Neutrophil (primary cell): Measurements from ENCODE around the gene ARAP1.
A peak's percentile ranks its signal among the peaks of the same experiment; 100 is the strongest.

Experiments
- H3K27ac ChIP-seq: fragments of 200-600 bp; sonication (generic); 2 replicates; pipeline ENCODE4 v1.5.1; 2016; ENCODE audit warnings: mild to moderate bottlenecking, moderate library complexity
- H3K27me3 ChIP-seq: fragments of 200-600 bp; sonication (generic); 2 replicates; pipeline ENCODE4 v1.6.0; 2016; ENCODE audit warnings: mild to moderate bottlenecking
- H3K36me3 ChIP-seq: fragments of 200-600 bp; sonication (generic); 2 replicates; pipeline ENCODE4 v1.5.1; 2017
- H3K4me1 ChIP-seq, 2 experiments: fragments of 200-600 bp in 1 of 2; sonication (generic) in 1 of 2; 1 replicate in 1 of 2; 2 replicates in 1 of 2; pipeline versions ENCODE4 v1.5.1 to v1.6.1; 2013 to 2016; ENCODE audit warnings: low read depth in 1 of 2, low read length in 1 of 2, mild to moderate bottlenecking in 1 of 2, moderate library complexity in 1 of 2; ENCODE audit not compliant: control insufficient read depth in 1 of 2, insufficient read depth in 1 of 2
- H3K4me3 ChIP-seq, 2 experiments: fragments of 200-600 bp in 1 of 2; sonication (generic) in 1 of 2; 1 replicate in 1 of 2; 2 replicates in 1 of 2; pipeline ENCODE4 v1.5.1; 2013 to 2016; ENCODE audit warnings: low read depth in 1 of 2, low read length in 1 of 2, mild to moderate bottlenecking in 1 of 2, moderate library complexity in 1 of 2
- H3K9me3 ChIP-seq: fragments of 200-600 bp; sonication (generic); 2 replicates; pipeline ENCODE4 v1.5.1; 2016
- TF ChIP-seq, protein P1 (sequence below): fragments of 200-600 bp; sonication (generic); IDR thresholded peaks from 2 replicates; pipeline ENCODE4 v1.5.1; 2016; ENCODE audit warnings: antibody characterized with exemption

ARAP1 gene

DNA sequence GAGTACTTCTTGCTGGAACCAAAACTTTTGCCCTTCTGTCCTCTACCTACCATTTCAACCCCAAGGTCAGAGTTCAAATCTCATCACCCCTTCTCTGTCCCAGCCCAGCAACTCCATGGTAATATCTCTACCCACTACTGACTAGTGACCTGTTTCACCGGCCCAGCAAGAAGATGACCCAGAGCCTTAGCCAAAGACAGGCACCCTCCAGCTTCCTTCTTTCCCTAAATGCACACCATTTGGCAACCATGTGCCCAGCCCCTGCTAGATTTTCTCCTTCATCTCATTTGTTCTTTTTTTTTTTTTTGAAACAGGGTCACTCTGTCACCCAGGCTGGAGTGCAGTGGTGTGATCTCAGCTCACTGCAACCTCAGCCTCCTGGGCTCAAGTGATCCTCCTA lies 14.9 kb downstream of the ARAP1 start:
- H3K36me3 ChIP-seq = peaks cover 29% of the 10 kb centered on the region
- peak overlapping the region; percentile 77 to 87 for H3K4me3 ChIP-seq
- no peaks in the 10 kb centered on the region for H3K27me3 ChIP-seq
- H3K4me1 ChIP-seq = peaks cover 84 to 96% of the 10 kb centered on the region in 2 experiments
- TF ChIP-seq, protein P1, sequence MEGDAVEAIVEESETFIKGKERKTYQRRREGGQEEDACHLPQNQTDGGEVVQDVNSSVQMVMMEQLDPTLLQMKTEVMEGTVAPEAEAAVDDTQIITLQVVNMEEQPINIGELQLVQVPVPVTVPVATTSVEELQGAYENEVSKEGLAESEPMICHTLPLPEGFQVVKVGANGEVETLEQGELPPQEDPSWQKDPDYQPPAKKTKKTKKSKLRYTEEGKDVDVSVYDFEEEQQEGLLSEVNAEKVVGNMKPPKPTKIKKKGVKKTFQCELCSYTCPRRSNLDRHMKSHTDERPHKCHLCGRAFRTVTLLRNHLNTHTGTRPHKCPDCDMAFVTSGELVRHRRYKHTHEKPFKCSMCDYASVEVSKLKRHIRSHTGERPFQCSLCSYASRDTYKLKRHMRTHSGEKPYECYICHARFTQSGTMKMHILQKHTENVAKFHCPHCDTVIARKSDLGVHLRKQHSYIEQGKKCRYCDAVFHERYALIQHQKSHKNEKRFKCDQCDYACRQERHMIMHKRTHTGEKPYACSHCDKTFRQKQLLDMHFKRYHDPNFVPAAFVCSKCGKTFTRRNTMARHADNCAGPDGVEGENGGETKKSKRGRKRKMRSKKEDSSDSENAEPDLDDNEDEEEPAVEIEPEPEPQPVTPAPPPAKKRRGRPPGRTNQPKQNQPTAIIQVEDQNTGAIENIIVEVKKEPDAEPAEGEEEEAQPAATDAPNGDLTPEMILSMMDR = no peak
- H3K9me3 ChIP-seq = no peaks in the 10 kb centered on the region
- H3K27ac ChIP-seq = peak overlapping the region; percentile 99

DNA sequence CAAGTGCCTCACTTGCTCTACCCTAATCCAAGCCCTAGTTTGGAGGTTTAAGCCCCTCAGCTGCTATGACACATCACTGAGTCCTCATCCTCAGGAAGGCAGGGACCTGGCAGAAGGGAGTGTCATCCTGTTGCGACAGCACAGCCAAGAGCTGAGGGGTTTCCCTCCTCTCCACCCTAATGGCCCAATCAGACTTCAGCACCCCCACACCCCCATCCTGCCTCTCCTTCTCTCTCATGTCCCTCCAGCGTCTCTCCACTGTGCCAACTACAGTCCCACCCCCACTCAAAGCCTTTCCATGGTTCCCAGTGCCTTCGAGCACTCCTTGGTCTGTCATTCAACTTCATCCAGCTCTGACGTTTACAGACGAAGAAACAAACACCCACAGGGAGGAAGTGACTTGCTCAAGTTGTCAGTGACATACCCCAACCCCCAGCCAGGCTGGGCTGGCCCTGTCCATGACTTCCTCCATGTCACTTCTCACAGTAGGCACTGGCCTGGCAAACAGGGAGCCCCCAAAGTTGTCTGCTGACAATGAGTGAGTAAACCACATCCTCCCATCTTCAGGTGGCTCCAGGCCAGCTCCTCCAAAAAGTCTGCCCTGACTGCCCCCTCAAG lies 15.6 kb downstream of the ARAP1 start:
- TF ChIP-seq, protein P1 = peak; percentile 22
- Histone ChIP-seq H3K27me3 (no peaks in the 10 kb centered on the region), H3K27ac (peak overlapping the region; percentile 99), H3K4me3 (peak overlapping the region; percentile 77 to 87), H3K9me3 (no peaks in the 10 kb centered on the region), H3K4me1 (peaks cover 82 to 91% of the 10 kb centered on the region in 2 experiments), H3K36me3 (peaks cover 37% of the 10 kb centered on the region)

DNA sequence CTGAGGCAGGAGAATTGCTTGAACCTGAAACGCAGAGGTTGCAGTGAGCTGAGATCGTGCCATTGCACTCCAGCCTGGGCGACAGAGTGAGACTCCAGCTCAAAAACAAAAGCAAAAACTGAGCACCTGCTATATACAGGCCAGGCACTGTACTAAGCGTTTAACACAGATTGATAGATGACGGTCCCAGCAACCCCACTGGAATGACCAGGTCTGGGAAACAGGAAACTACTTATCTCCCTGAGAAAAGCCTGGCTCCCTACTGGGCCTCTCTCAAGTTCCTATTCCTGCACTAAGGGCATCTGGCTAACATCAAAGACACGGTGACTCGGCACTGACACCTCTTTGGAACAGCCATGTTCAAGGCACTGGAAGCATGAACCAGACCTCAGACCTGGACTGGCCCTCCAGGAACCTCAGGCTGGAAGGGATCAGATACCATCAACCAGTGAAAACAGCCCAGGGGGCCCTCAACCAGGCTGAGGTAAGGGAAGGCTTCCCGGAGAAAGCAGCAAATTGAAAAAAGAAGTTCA lies 16.6 kb downstream of the ARAP1 start:
- H3K4me3 ChIP-seq = peak overlapping the region; percentile 77 to 87
- H3K27ac ChIP-seq = peak overlapping the region; percentile 99
- H3K4me1 ChIP-seq = peaks cover 82 to 90% of the 10 kb centered on the region in 2 experiments
- TF ChIP-seq, protein P1 = no peak
- peaks cover 47% of the 10 kb centered on the region for H3K36me3 ChIP-seq
- no peaks in the 10 kb centered on the region for H3K27me3 ChIP-seq
- H3K9me3 ChIP-seq = no peaks in the 10 kb centered on the region

DNA sequence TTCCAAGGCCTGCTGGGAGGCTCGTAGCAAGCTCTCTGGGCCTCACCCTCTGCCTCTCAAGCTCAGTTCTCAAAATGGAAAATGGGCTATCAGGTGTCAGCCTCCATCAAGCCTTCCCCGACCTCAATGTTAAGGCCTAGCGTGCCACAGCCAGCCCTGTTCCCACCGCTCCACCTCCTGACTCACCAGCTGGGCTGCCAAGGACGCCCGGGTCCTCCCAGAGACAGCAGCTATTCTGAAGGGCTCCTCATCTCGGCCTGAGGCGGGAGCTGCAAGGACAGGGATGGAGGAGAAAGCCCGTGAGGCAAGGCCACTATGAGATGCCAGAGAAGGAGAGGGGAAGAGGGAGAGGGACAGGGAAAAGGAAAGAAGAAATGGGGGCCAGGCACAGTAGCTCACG lies 19.9 kb downstream of the ARAP1 start:
- no peaks in the 10 kb centered on the region for H3K9me3 ChIP-seq
- H3K36me3 ChIP-seq = peaks cover 73% of the 10 kb centered on the region
- peak overlapping the region; percentile 99 for H3K27ac ChIP-seq
- H3K4me3 ChIP-seq = no peak overlapping the region
- H3K27me3 ChIP-seq = no peaks in the 10 kb centered on the region
- H3K4me1 ChIP-seq = peaks cover 88 to 89% of the 10 kb centered on the region in 2 experiments
- TF ChIP-seq, protein P1 = no peak

DNA sequence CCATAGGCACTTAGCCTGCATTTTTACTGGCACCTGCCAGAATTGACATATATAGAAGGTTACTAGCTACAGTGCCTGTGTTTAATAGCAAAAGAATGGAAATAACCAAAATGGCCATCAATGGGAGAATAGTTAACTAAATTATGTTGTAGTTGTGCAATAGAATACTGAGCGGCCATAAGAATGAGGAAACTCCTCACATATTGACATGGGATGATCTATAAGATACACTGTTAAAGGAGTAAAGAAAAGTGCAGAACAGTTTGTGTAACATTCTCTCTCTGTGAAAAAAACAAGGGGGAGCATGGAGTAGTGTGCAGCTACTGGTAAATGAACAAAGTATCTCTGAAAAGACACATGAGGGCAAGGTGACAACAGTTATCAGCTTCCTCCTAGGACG lies 21.5 kb downstream of the ARAP1 start:
- H3K9me3 ChIP-seq = no peaks in the 10 kb centered on the region
- H3K4me1 ChIP-seq = peaks cover 90 to 99% of the 10 kb centered on the region in 2 experiments
- TF ChIP-seq, protein P1 = no peak
- peak overlapping the region; percentile 99 for H3K27ac ChIP-seq
- peaks cover 84% of the 10 kb centered on the region for H3K36me3 ChIP-seq
- peak overlapping the region in 1 of 2 experiments; percentile 18 for H3K4me3 ChIP-seq
- no peaks in the 10 kb centered on the region for H3K27me3 ChIP-seq
